ENCODE data around the gene BBS12. TPM values are rescaled to one million over a fixed set of nuclear protein-coding genes. Genes with fewer than 3 reads are reported as not detected.
"Not testable (repeated sequence)": the region's sequence is repeated elsewhere in the genome, so short reads cannot be mapped to it uniquely, and the experiment has no call there.

Gene BBS12
- total RNA-seq, 1 donor from 2014 or later: 4.1 TPM

- no peak overlapping the region for H3K4me3 Mint-ChIP-seq
- H3K36me3 Mint-ChIP-seq (ENCODE audit: low read depth): peaks cover 3% of the 10 kb centered on the region
- DNase-seq (ENCODE audit: low read depth, low spot score): no peak
- H3K9me3 Mint-ChIP-seq: peaks cover 3% of the 10 kb centered on the region
- H3K27me3 Mint-ChIP-seq (ENCODE audit: low read depth): no peaks in the 10 kb centered on the region
- no peak overlapping the region for H3K27ac Mint-ChIP-seq (ENCODE audit: unreplicated experiment)
- H3K4me1 Mint-ChIP-seq: peaks cover 12% of the 10 kb centered on the region
- no peak for TF ChIP-seq CTCF (conservative IDR thresholded peaks at IDR 0.05)
Observed at GRCh38 chr4:122785099-122785498, 52.6 kb downstream of the BBS12 start.

- H3K36me3 Mint-ChIP-seq (ENCODE audit: low read depth); DNase-seq (ENCODE audit: low read depth, low spot score); H3K4me3 Mint-ChIP-seq; H3K27ac Mint-ChIP-seq (ENCODE audit: unreplicated experiment); H3K27me3 Mint-ChIP-seq (ENCODE audit: low read depth); H3K9me3 Mint-ChIP-seq: not testable (repeated sequence)
- H3K4me1 Mint-ChIP-seq: peaks cover 12% of the 10 kb centered on the region
Observed at GRCh38 chr4:122786296-122786695, 53.8 kb downstream of the BBS12 start.

GRCh38 chr4:122786920-122787319, 54.4 kb downstream of the BBS12 start:
- DNase-seq (ENCODE audit: low read depth, low spot score); H3K27ac Mint-ChIP-seq (ENCODE audit: unreplicated experiment): not testable (repeated sequence)

GRCh38 chr4:122787940-122788339, 55.4 kb downstream of the BBS12 start:
- H3K36me3 Mint-ChIP-seq (ENCODE audit: low read depth): peaks cover 3% of the 10 kb centered on the region
- H3K9me3 Mint-ChIP-seq: peaks cover 3% of the 10 kb centered on the region
- H3K4me3 Mint-ChIP-seq: no peak overlapping the region
- no peaks in the 10 kb centered on the region for H3K27me3 Mint-ChIP-seq (ENCODE audit: low read depth)
- no peak for TF ChIP-seq CTCF (conservative IDR thresholded peaks at IDR 0.05)
- H3K4me1 Mint-ChIP-seq: peaks cover 12% of the 10 kb centered on the region
- no peak overlapping the region for H3K27ac Mint-ChIP-seq (ENCODE audit: unreplicated experiment)
- DNase-seq (ENCODE audit: low read depth, low spot score): no peak

More at GRCh38 chr4:122786920-122787319, 54.4 kb downstream of the BBS12 start:
- H3K4me3 Mint-ChIP-seq; H3K9me3 Mint-ChIP-seq; H3K36me3 Mint-ChIP-seq (ENCODE audit: low read depth); H3K27me3 Mint-ChIP-seq (ENCODE audit: low read depth): not testable (repeated sequence)
- H3K4me1 Mint-ChIP-seq: peaks cover 12% of the 10 kb centered on the region

GRCh38 chr4:122788935-122789334, 56.4 kb downstream of the BBS12 start:
- H3K4me3 Mint-ChIP-seq: no peak overlapping the region
- TF ChIP-seq CTCF (conservative IDR thresholded peaks at IDR 0.05): no peak
- no peak overlapping the region for H3K27ac Mint-ChIP-seq (ENCODE audit: unreplicated experiment)
- H3K27me3 Mint-ChIP-seq (ENCODE audit: low read depth): no peaks in the 10 kb centered on the region
- H3K9me3 Mint-ChIP-seq: peaks cover 3% of the 10 kb centered on the region
- DNase-seq (ENCODE audit: low read depth, low spot score): no peak
- peaks cover 3% of the 10 kb centered on the region for H3K36me3 Mint-ChIP-seq (ENCODE audit: low read depth)
- H3K4me1 Mint-ChIP-seq: peaks cover 4% of the 10 kb centered on the region

- no peak for TF ChIP-seq CTCF (conservative IDR thresholded peaks at IDR 0.05)
- H3K4me3 Mint-ChIP-seq: no peak overlapping the region
- no peak for DNase-seq (ENCODE audit: low read depth, low spot score)
- no peaks in the 10 kb centered on the region for H3K9me3 Mint-ChIP-seq
- H3K36me3 Mint-ChIP-seq (ENCODE audit: low read depth): no peaks in the 10 kb centered on the region
- no peak overlapping the region for H3K27ac Mint-ChIP-seq (ENCODE audit: unreplicated experiment)
- peaks cover 10% of the 10 kb centered on the region for H3K4me1 Mint-ChIP-seq
- H3K27me3 Mint-ChIP-seq (ENCODE audit: low read depth): no peaks in the 10 kb centered on the region
Observed at GRCh38 chr4:122793811-122794210, 61.3 kb downstream of the BBS12 start.

Other genes starting within 250 kb of the BBS12 start
- not detected in 2 replicates for gene IL21, start 111.6 kb upstream of the BBS12 start, total RNA-seq
- gene FGF2, start 94.1 kb downstream of the BBS12 start, total RNA-seq: 14.6 and 14.8 TPM in 2 replicates
- gene NUDT6, start 189.9 kb downstream of the BBS12 start, total RNA-seq: 10.2 and 11.0 TPM in 2 replicates